HG03097 (cell line): ENCODE measurements around the gene DIPK1B.

Experiments used
- ATAC-seq: cut with Tn5 transposase; IDR thresholded peaks from one replicate; pipeline ENCODE4 v1.9.1; 2021; ENCODE audit not compliant: unreplicated experiment, low FRiP score

Gene DIPK1B

GRCh38 chr9:136673088-136673974, 39.0 kb upstream of the DIPK1B start:
- ATAC-seq: no peak

GRCh38 chr9:136673975-136674785, 38.2 kb upstream of the DIPK1B start:
- no peak for ATAC-seq

- no peak for ATAC-seq
Measured at GRCh38 chr9:136674786-136675349, 37.5 kb upstream of the DIPK1B start.

- no peak for ATAC-seq
Measured at GRCh38 chr9:136675477-136676296, 36.7 kb upstream of the DIPK1B start.

GRCh38 chr9:136676297-136676794, 36.0 kb upstream of the DIPK1B start:
- no peak for ATAC-seq

GRCh38 chr9:136676920-136677686, 35.3 kb upstream of the DIPK1B start:
- ATAC-seq: no peak

- no peak for ATAC-seq
Measured at GRCh38 chr9:136678034-136678433, 34.3 kb upstream of the DIPK1B start.

GRCh38 chr9:136678624-136679023, 33.7 kb upstream of the DIPK1B start:
- ATAC-seq: no peak

GRCh38 chr9:136679431-136679941, 32.9 kb upstream of the DIPK1B start:
- no peak for ATAC-seq

GRCh38 chr9:136681029-136681428, 31.3 kb upstream of the DIPK1B start:
- ATAC-seq: no peak

GRCh38 chr9:136681945-136682699, 30.2 kb upstream of the DIPK1B start:
- no peak for ATAC-seq

- ATAC-seq: no peak
Measured at GRCh38 chr9:136682710-136683109, 29.7 kb upstream of the DIPK1B start.

GRCh38 chr9:136683173-136683745, 29.1 kb upstream of the DIPK1B start:
- no peak for ATAC-seq

- ATAC-seq: no peak
Measured at GRCh38 chr9:136683755-136684154, 28.6 kb upstream of the DIPK1B start.

GRCh38 chr9:136684339-136684738, 28.0 kb upstream of the DIPK1B start:
- ATAC-seq: no peak

- no peak for ATAC-seq
Measured at GRCh38 chr9:136684799-136685198, 27.6 kb upstream of the DIPK1B start.

GRCh38 chr9:136685216-136685615, 27.2 kb upstream of the DIPK1B start:
- ATAC-seq: no peak

- ATAC-seq: no peak
Measured at GRCh38 chr9:136685790-136686533, 26.4 kb upstream of the DIPK1B start.
